A549 (cell line): ENCODE results near the gene TBX15.

Source experiments
- CBX8 ChIP-seq: fragments of 200-600 bp; sonication (generic); IDR thresholded peaks from 2 replicates; pipeline ENCODE4 v1.6.1; 2016
- EP300 ChIP-seq, 2 experiments: fragments of >200 bp; sonication (Bioruptor Twin); formaldehyde crosslinking; IDR thresholded peaks; 2 replicates in 1 of 2; 3 replicates in 1 of 2; pipeline ENCODE4 v1.6.1; 2016 to 2017
- MAFK ChIP-seq: fragments of 450-650 bp; IDR thresholded peaks from 2 replicates; pipeline ENCODE4 v1.6.1; 2014; ENCODE audit not compliant: partially characterized antibody
- MAZ ChIP-seq: fragments of 150-350 bp; IDR thresholded peaks from 2 replicates; pipeline ENCODE4 v1.6.1; 2014; ENCODE audit warnings: antibody characterized with exemption, low read depth, low read length, borderline replicate concordance
- NFE2L2 ChIP-seq: fragments of 150-350 bp; conservative IDR thresholded peaks from 2 replicates; pipeline ENCODE4 v1.6.1; 2014; ENCODE audit warnings: low read length
- POLR2A ChIP-seq: IDR thresholded peaks from 2 replicates; pipeline ENCODE4 v1.6.1; 2012; ENCODE audit warnings: mild to moderate bottlenecking, low read length
- RAD21 ChIP-seq, 2 experiments: fragments of >200 bp in 1 of 2; sonication (Bioruptor Twin) in 1 of 2; formaldehyde crosslinking in 1 of 2; IDR thresholded peaks in 1 of 2; conservative IDR thresholded peaks in 1 of 2; 2 replicates in 1 of 2; 3 replicates in 1 of 2; pipeline ENCODE4 v1.6.1; 2012 to 2018; ENCODE audit warnings: inconsistent platforms in 1 of 2
- RARB ChIP-seq: fragments of 250-450 bp; sonication (Bioruptor Pico); IDR thresholded peaks from 2 replicates; pipeline ENCODE4 v1.8.0; 2021; ENCODE audit warnings: mild to moderate bottlenecking, moderate library complexity
- RCOR1 ChIP-seq: fragments of 150-350 bp; IDR thresholded peaks from 2 replicates; pipeline ENCODE4 v1.6.1; 2014; ENCODE audit warnings: antibody characterized with exemption, low read length, low read depth
- SREBF2 ChIP-seq: fragments of 450-650 bp; IDR thresholded peaks from 2 replicates; pipeline ENCODE4 v1.6.1; 2014; ENCODE audit warnings: mild to moderate bottlenecking, moderate library complexity
- TF ChIP-seq, protein P1 (sequence below): fragments of >200 bp; sonication (Bioruptor Twin); formaldehyde crosslinking; IDR thresholded peaks from 3 replicates; pipeline ENCODE4 v1.5.1; 2016
- TF ChIP-seq, protein P2 (sequence below): fragments of 150-350 bp; IDR thresholded peaks from 2 replicates; pipeline ENCODE4 v1.6.1; 2014; ENCODE audit warnings: low read depth, mild to moderate bottlenecking, low read length
- TF ChIP-seq, protein P3 (sequence below): fragments of 250-450 bp; sonication (Bioruptor Pico); IDR thresholded peaks from 2 replicates; pipeline ENCODE4 v1.5.0; 2021; ENCODE audit warnings: mild to moderate bottlenecking, moderate library complexity, borderline replicate concordance
- TF ChIP-seq, protein P4 (sequence below): IDR thresholded peaks from 2 replicates; pipeline ENCODE4 v1.6.1; 2012; ENCODE audit warnings: low read depth, borderline replicate concordance

DNA sequence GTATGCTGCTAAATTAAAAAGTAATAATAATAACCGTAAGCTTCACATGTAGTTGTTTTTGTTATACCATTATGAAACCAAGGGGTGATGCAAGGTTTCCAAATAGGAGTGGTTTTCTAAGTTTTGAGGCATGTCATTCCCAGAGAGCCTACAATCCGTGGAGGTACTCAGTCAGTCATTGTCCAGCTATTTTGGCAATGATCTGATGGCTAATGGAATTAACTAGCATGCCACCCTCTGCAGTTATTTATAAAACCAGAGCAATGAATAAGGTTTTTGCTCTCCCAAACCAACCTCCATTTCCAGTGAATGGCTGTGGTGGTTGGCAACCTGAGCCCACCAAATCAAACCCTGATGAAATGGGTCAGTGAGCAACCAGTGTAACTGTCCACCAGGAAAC is 106.4 kb downstream of the TBX15 start:
- TF ChIP-seq, protein P1, sequence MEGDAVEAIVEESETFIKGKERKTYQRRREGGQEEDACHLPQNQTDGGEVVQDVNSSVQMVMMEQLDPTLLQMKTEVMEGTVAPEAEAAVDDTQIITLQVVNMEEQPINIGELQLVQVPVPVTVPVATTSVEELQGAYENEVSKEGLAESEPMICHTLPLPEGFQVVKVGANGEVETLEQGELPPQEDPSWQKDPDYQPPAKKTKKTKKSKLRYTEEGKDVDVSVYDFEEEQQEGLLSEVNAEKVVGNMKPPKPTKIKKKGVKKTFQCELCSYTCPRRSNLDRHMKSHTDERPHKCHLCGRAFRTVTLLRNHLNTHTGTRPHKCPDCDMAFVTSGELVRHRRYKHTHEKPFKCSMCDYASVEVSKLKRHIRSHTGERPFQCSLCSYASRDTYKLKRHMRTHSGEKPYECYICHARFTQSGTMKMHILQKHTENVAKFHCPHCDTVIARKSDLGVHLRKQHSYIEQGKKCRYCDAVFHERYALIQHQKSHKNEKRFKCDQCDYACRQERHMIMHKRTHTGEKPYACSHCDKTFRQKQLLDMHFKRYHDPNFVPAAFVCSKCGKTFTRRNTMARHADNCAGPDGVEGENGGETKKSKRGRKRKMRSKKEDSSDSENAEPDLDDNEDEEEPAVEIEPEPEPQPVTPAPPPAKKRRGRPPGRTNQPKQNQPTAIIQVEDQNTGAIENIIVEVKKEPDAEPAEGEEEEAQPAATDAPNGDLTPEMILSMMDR: no peak
- TF ChIP-seq EP300 (IDR thresholded peaks at IDR 0.05) (no peak), POLR2A (no peak), RAD21 (conservative IDR thresholded peaks at IDR 0.05 in 1 of 2, IDR thresholded peaks at IDR 0.05 in 1 of 2) (no peak), MAZ (no peak), RCOR1 (no peak), RARB (CRISPR knock-in tag) (no peak), CBX8 (no peak), NFE2L2 (no peak), MAFK (no peak), SREBF2 (no peak)
- TF ChIP-seq, protein P2, sequence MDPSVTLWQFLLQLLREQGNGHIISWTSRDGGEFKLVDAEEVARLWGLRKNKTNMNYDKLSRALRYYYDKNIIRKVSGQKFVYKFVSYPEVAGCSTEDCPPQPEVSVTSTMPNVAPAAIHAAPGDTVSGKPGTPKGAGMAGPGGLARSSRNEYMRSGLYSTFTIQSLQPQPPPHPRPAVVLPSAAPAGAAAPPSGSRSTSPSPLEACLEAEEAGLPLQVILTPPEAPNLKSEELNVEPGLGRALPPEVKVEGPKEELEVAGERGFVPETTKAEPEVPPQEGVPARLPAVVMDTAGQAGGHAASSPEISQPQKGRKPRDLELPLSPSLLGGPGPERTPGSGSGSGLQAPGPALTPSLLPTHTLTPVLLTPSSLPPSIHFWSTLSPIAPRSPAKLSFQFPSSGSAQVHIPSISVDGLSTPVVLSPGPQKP: no peak
- TF ChIP-seq, protein P3, sequence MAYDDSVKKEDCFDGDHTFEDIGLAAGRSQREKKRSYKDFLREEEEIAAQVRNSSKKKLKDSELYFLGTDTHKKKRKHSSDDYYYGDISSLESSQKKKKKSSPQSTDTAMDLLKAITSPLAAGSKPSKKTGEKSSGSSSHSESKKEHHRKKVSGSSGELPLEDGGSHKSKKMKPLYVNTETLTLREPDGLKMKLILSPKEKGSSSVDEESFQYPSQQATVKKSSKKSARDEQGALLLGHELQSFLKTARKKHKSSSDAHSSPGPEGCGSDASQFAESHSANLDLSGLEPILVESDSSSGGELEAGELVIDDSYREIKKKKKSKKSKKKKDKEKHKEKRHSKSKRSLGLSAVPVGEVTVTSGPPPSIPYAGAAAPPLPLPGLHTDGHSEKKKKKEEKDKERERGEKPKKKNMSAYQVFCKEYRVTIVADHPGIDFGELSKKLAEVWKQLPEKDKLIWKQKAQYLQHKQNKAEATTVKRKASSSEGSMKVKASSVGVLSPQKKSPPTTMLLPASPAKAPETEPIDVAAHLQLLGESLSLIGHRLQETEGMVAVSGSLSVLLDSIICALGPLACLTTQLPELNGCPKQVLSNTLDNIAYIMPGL (CRISPR knock-in tag): no peak
- TF ChIP-seq, protein P4, sequence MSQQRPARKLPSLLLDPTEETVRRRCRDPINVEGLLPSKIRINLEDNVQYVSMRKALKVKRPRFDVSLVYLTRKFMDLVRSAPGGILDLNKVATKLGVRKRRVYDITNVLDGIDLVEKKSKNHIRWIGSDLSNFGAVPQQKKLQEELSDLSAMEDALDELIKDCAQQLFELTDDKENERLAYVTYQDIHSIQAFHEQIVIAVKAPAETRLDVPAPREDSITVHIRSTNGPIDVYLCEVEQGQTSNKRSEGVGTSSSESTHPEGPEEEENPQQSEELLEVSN: no peak
